ENCODE data around the gene DIAPH3. TPM values are rescaled to one million over a fixed set of nuclear protein-coding genes. Genes with fewer than 3 reads are reported as not detected.

The DIAPH3 gene
- total RNA-seq, 1 donor from 2014 or later, result 4.6 TPM

DNA sequence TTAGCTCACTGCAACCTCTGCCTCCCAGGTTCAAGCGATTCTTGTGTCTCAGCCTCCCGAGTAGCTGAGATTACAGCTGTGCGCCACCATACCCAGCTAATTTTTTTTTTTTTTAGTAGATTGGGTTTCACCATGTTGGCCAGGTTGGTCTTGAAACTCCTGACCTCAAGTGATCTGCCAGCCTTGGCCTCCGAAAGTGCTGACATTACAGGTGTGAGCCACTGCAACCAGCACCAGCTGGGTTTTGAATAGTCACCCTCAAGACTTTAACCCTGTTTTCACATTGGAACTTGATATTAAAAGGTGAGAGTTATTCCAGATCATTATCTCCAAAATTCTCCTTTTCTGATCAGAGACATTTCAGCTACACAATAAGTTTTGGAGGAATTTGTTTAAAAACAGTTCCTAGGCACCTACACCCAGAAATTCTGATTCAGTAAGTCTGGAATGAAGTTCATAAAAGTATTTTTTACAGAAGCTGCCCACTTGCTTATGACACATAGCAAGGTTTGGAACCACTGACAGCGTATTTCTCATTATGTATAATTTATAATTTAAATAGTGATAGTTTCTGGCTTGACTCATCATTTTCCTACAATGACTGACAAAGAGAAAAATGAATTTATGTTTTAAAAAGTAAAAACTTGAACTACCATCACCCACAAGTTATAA, 417.3 kb downstream of the DIAPH3 start:
- Histone ChIP-seq H3K4me1 (no peaks in the 10 kb centered on the region), H3K4me3 (no peak overlapping the region), H3K27me3 (no peaks in the 10 kb centered on the region), H3K9me3 (no peaks in the 10 kb centered on the region), H3K36me3 (no peaks in the 10 kb centered on the region), H3K27ac (no peak overlapping the region)
- intact Hi-C loops (cut with DNase I), result no loop called here
- TF ChIP-seq, protein P1, sequence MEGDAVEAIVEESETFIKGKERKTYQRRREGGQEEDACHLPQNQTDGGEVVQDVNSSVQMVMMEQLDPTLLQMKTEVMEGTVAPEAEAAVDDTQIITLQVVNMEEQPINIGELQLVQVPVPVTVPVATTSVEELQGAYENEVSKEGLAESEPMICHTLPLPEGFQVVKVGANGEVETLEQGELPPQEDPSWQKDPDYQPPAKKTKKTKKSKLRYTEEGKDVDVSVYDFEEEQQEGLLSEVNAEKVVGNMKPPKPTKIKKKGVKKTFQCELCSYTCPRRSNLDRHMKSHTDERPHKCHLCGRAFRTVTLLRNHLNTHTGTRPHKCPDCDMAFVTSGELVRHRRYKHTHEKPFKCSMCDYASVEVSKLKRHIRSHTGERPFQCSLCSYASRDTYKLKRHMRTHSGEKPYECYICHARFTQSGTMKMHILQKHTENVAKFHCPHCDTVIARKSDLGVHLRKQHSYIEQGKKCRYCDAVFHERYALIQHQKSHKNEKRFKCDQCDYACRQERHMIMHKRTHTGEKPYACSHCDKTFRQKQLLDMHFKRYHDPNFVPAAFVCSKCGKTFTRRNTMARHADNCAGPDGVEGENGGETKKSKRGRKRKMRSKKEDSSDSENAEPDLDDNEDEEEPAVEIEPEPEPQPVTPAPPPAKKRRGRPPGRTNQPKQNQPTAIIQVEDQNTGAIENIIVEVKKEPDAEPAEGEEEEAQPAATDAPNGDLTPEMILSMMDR (IDR thresholded peaks at IDR 0.05), result no peak
- ATAC-seq (no peak), DNase-seq (no peak)

DNA sequence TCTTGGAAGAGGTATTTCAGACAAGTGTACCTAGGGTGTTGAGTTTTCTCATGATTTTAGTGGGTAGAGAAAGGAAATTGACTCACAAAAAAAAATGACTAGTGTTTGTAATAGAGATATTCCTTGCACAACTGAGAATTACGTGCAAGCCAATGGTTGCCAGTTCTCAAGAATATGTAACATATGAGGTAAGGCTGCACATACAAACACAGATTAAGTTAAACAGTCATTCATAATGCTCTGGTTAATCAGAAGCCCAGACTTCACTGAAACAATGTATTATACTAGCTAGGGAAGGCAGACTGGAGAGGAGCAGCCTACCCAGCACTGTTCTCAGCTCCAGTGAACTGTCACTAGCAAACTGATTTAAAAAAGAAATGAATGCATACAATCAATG, 418.3 kb downstream of the DIAPH3 start:
- H3K27me3 ChIP-seq, result no peaks in the 10 kb centered on the region
- TF ChIP-seq, protein P1 (IDR thresholded peaks at IDR 0.05), result no peak
- H3K27ac ChIP-seq, result no peak overlapping the region
- ATAC-seq, result no peak
- no peaks in the 10 kb centered on the region for H3K4me1 ChIP-seq
- H3K4me3 ChIP-seq, result no peak overlapping the region
- intact Hi-C loops (cut with DNase I), result no loop called here
- H3K9me3 ChIP-seq, result no peaks in the 10 kb centered on the region
- H3K36me3 ChIP-seq, result no peaks in the 10 kb centered on the region
- DNase-seq, result no peak

- no peak for ATAC-seq
- Histone ChIP-seq H3K4me3 (no peak overlapping the region), H3K36me3 (no peaks in the 10 kb centered on the region), H3K27ac (no peak overlapping the region), H3K27me3 (no peaks in the 10 kb centered on the region), H3K4me1 (no peaks in the 10 kb centered on the region), H3K9me3 (no peaks in the 10 kb centered on the region)
- TF ChIP-seq, protein P1 (IDR thresholded peaks at IDR 0.05), result no peak
- intact Hi-C loops (cut with DNase I), result no loop called here
- DNase-seq, result no peak
Observed at GRCh38 chr13:59744747-59745391, 418.9 kb downstream of the DIAPH3 start.

DNA sequence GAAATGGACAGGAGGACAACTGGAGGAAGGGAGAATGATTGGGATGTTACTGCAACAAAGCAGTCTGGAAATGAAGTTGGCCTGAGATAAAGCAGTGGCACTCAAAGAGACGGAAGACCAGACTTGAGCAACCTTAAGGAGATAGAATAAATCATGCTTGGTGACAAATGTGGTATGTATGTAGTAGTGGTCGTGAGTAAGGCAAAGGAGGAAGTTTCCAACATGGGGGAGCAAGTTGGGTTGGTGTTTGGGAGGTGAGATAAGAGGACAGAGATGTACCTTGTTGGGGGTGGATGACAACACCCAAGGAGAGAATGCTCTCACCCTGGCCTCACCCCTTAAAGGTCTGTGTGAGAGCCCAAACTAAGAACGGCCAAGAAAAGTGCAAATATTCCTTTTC, 420.5 kb downstream of the DIAPH3 start:
- ATAC-seq (no peak), DNase-seq (no peak)
- H3K4me3 ChIP-seq, result no peak overlapping the region
- H3K4me1 ChIP-seq, result no peaks in the 10 kb centered on the region
- intact Hi-C loops (cut with DNase I), result no loop called here
- H3K27me3 ChIP-seq, result no peaks in the 10 kb centered on the region
- no peaks in the 10 kb centered on the region for H3K36me3 ChIP-seq
- H3K9me3 ChIP-seq, result no peaks in the 10 kb centered on the region
- H3K27ac ChIP-seq, result no peak overlapping the region
- TF ChIP-seq, protein P1 (IDR thresholded peaks at IDR 0.05), result no peak

- intact Hi-C loops (cut with DNase I), result no loop called here
- ATAC-seq, result no peak
- Histone ChIP-seq H3K4me3 (no peak overlapping the region), H3K27me3 (no peaks in the 10 kb centered on the region), H3K36me3 (no peaks in the 10 kb centered on the region), H3K27ac (no peak overlapping the region), H3K9me3 (no peaks in the 10 kb centered on the region), H3K4me1 (no peaks in the 10 kb centered on the region)
- TF ChIP-seq, protein P1 (IDR thresholded peaks at IDR 0.05), result no peak
- no peak for DNase-seq
Observed at GRCh38 chr13:59742467-59742866, 421.3 kb downstream of the DIAPH3 start.

All from upper lobe of right lung (tissue), 1 donor.